ENCODE results near the gene BLVRA. TPM values are rescaled to one million over a fixed set of nuclear protein-coding genes. Genes with fewer than 3 reads are reported as not detected.
"Not testable (repeated sequence)": the region's sequence is repeated elsewhere in the genome, so short reads cannot be mapped to it uniquely, and the experiment has no call there.

The BLVRA gene
- total RNA-seq, 6 donors from 2014 or later = 77.5 to 112 (median 105) TPM

GRCh38 chr7:43778293-43779044, 20.0 kb downstream of the BLVRA start:
- not testable (repeated sequence) for DNase-seq, H3K4me3 ChIP-seq
- peak in 1 of 6 experiments; percentile 4 for TF ChIP-seq CTCF (IDR thresholded peaks at IDR 0.05)
- peak in 1 of 4 donors; percentile 5 for TF ChIP-seq EP300 (IDR thresholded peaks at IDR 0.05)
- peak in 1 of 2 donors; percentile 10 for TF ChIP-seq POLR2AphosphoS5 (IDR thresholded peaks at IDR 0.05)

GRCh38 chr7:43779045-43779812, 20.7 kb downstream of the BLVRA start:
- ATAC-seq (ENCODE audit: low FRiP score in 2 of 2) (no peak), DNase-seq (peak; percentile 26 to 47)
- Histone ChIP-seq H3K4me3 (no peak overlapping the region), H3K27ac (peak overlapping the region in 1 of 4 donors; percentile 52), H3K27me3 (no peaks in the 10 kb centered on the region), H3K9me3 (no peaks in the 10 kb centered on the region), H3K4me1 (peaks cover 3 to 22% (median 19%) of the 10 kb centered on the region in 4 donors), H3K36me3 (peaks cover 0 to 10% (median 4%) of the 10 kb centered on the region in 4 donors)
- 91 to 92% methylated on average over 14 of the region's 14 CpGs for WGBS, 2 donors
- no peak for TF ChIP-seq CTCF (IDR thresholded peaks at IDR 0.05)
- no peak for TF ChIP-seq POLR2AphosphoS5 (IDR thresholded peaks at IDR 0.05)
- no peak for TF ChIP-seq POLR2A (IDR thresholded peaks at IDR 0.05)
- TF ChIP-seq EP300 (IDR thresholded peaks at IDR 0.05) = no peak

More at GRCh38 chr7:43778293-43779044, 20.0 kb downstream of the BLVRA start:
- Histone ChIP-seq H3K36me3 (peaks cover 0 to 10% (median 4%) of the 10 kb centered on the region in 4 donors), H3K4me1 (peaks cover 3 to 22% (median 19%) of the 10 kb centered on the region in 4 donors), H3K27ac (peak overlapping the region in 2 of 4 donors; percentile 39 to 52)
- not testable (repeated sequence) for H3K9me3 ChIP-seq; H3K27me3 ChIP-seq; ATAC-seq (ENCODE audit: low FRiP score in 2 of 2)
- WGBS, 2 donors = 86% methylated on average over 6 to 14 of the region's 18 CpGs

- no peaks in the 10 kb centered on the region for H3K27me3 ChIP-seq
- H3K36me3 ChIP-seq = peaks cover 0 to 10% (median 4%) of the 10 kb centered on the region in 4 donors
- 78% methylated on average over 10 of the region's 10 CpGs for WGBS, 2 donors
- TF ChIP-seq EP300 (IDR thresholded peaks at IDR 0.05) (no peak), POLR2AphosphoS5 (IDR thresholded peaks at IDR 0.05) (peak in 1 of 2 donors; percentile 6)
- peak overlapping the region in 1 of 4 donors; percentile 35 for H3K27ac ChIP-seq
- DNase-seq = no peak
- no peaks in the 10 kb centered on the region for H3K9me3 ChIP-seq
- H3K4me1 ChIP-seq = peaks cover 3 to 22% (median 19%) of the 10 kb centered on the region in 4 donors
- peak overlapping the region in 1 of 4 donors; percentile 23 for H3K4me3 ChIP-seq
- ATAC-seq (ENCODE audit: low FRiP score in 2 of 2) = peak; percentile 57 to 70
Measured at GRCh38 chr7:43781726-43782607, 23.5 kb downstream of the BLVRA start.

GRCh38 chr7:43782768-43783555, 24.5 kb downstream of the BLVRA start:
- H3K4me3 ChIP-seq = peak overlapping the region in 1 of 4 donors; percentile 23
- H3K36me3 ChIP-seq = peaks cover 0 to 14% (median 9%) of the 10 kb centered on the region in 4 donors
- WGBS, 2 donors = 85 to 91% methylated on average over 8 of the region's 8 CpGs
- no peak overlapping the region for H3K27ac ChIP-seq
- TF ChIP-seq POLR2A (IDR thresholded peaks at IDR 0.05) (no peak), CTCF (IDR thresholded peaks at IDR 0.05) (no peak), EP300 (IDR thresholded peaks at IDR 0.05) (no peak), POLR2AphosphoS5 (IDR thresholded peaks at IDR 0.05) (no peak)
- H3K9me3 ChIP-seq = no peaks in the 10 kb centered on the region
- peaks cover 3 to 22% (median 19%) of the 10 kb centered on the region in 4 donors for H3K4me1 ChIP-seq
- no peaks in the 10 kb centered on the region for H3K27me3 ChIP-seq
- no peak for ATAC-seq (ENCODE audit: low FRiP score in 2 of 2)
- DNase-seq = no peak

Data from upper lobe of left lung (tissue), 6 donors.